Measurements from ENCODE around the gene UBE2QL1. TPM values are rescaled to one million over a fixed set of nuclear protein-coding genes. Genes with fewer than 3 reads are reported as not detected.

Gene UBE2QL1
- total and polyA plus RNA-seq, 4 donors, result 9.3 to 60.1 (median 42.3) TPM

- 49% methylated on average over 21 of the region's 32 CpGs for WGBS (ENCODE audit: insufficient coverage)
- no peaks in the 10 kb centered on the region for H3K27me3 ChIP-seq (ENCODE audit: control insufficient read depth, insufficient read depth, low read length)
- no peak overlapping the region for H3K27ac ChIP-seq (ENCODE audit: low read depth, low read length)
- peaks cover 12% of the 10 kb centered on the region for H3K36me3 ChIP-seq (ENCODE audit: control insufficient read depth, insufficient read depth, low read length)
- H3K4me3 ChIP-seq (ENCODE audit: low read depth, low read length), result no peak overlapping the region
- H3K4me1 ChIP-seq (ENCODE audit: control insufficient read depth, insufficient read depth, low read length), result peaks cover 30% of the 10 kb centered on the region
- H3K9me3 ChIP-seq (ENCODE audit: control insufficient read depth, insufficient read depth, low read length), result no peaks in the 10 kb centered on the region
- peak in 1 of 6 donors; percentile 25 for DNase-seq (ENCODE audit: low read depth in 4 of 6, low spot score in 6 of 6)
These were observed 42.7 kb downstream of the UBE2QL1 start for GRCh38 chr5:6491196-6491918.

GRCh38 chr5:6491919-6492290 is 43.2 kb downstream of the UBE2QL1 start:
- H3K9me3 ChIP-seq (ENCODE audit: control insufficient read depth, insufficient read depth, low read length), result no peaks in the 10 kb centered on the region
- no peaks in the 10 kb centered on the region for H3K27me3 ChIP-seq (ENCODE audit: control insufficient read depth, insufficient read depth, low read length)
- H3K36me3 ChIP-seq (ENCODE audit: control insufficient read depth, insufficient read depth, low read length), result peaks cover 12% of the 10 kb centered on the region
- H3K4me1 ChIP-seq (ENCODE audit: control insufficient read depth, insufficient read depth, low read length), result peaks cover 27% of the 10 kb centered on the region
- WGBS (ENCODE audit: insufficient coverage), result 82% methylated on average over 12 of the region's 13 CpGs
- DNase-seq (ENCODE audit: low read depth in 4 of 6, low spot score in 6 of 6), result no peak
- no peak overlapping the region for H3K4me3 ChIP-seq (ENCODE audit: low read depth, low read length)
- H3K27ac ChIP-seq (ENCODE audit: low read depth, low read length), result no peak overlapping the region

- Histone ChIP-seq H3K4me1 (ENCODE audit: control insufficient read depth, insufficient read depth, low read length) (peaks cover 21% of the 10 kb centered on the region), H3K36me3 (ENCODE audit: control insufficient read depth, insufficient read depth, low read length) (peaks cover 12% of the 10 kb centered on the region), H3K4me3 (ENCODE audit: low read depth, low read length) (no peak overlapping the region), H3K27me3 (ENCODE audit: control insufficient read depth, insufficient read depth, low read length) (no peaks in the 10 kb centered on the region), H3K9me3 (ENCODE audit: control insufficient read depth, insufficient read depth, low read length) (no peaks in the 10 kb centered on the region), H3K27ac (ENCODE audit: low read depth, low read length) (no peak overlapping the region)
- 83% methylated on average over 4 of the region's 4 CpGs for WGBS (ENCODE audit: insufficient coverage)
- no peak for DNase-seq (ENCODE audit: low read depth in 4 of 6, low spot score in 6 of 6)
These were observed 44.3 kb downstream of the UBE2QL1 start for GRCh38 chr5:6492934-6493333.

- Histone ChIP-seq H3K9me3 (ENCODE audit: control insufficient read depth, insufficient read depth, low read length) (no peaks in the 10 kb centered on the region), H3K27me3 (ENCODE audit: control insufficient read depth, insufficient read depth, low read length) (no peaks in the 10 kb centered on the region), H3K36me3 (ENCODE audit: control insufficient read depth, insufficient read depth, low read length) (peaks cover 12% of the 10 kb centered on the region), H3K4me1 (ENCODE audit: control insufficient read depth, insufficient read depth, low read length) (peaks cover 16% of the 10 kb centered on the region), H3K27ac (ENCODE audit: low read depth, low read length) (no peak overlapping the region), H3K4me3 (ENCODE audit: low read depth, low read length) (no peak overlapping the region)
- DNase-seq (ENCODE audit: low read depth in 4 of 6, low spot score in 6 of 6), result no peak
- WGBS (ENCODE audit: insufficient coverage), result 98% methylated on average over 6 of the region's 9 CpGs
These were observed 45.2 kb downstream of the UBE2QL1 start for GRCh38 chr5:6493681-6494454.

- H3K4me3 ChIP-seq (ENCODE audit: low read depth, low read length), result no peak overlapping the region
- WGBS (ENCODE audit: insufficient coverage), result 77% methylated on average over 3 of the region's 5 CpGs
- peaks cover 11% of the 10 kb centered on the region for H3K4me1 ChIP-seq (ENCODE audit: control insufficient read depth, insufficient read depth, low read length)
These were observed 46.3 kb downstream of the UBE2QL1 start for GRCh38 chr5:6494939-6495338.

GRCh38 chr5:6495433-6496206 is 47.0 kb downstream of the UBE2QL1 start:
- H3K4me3 ChIP-seq (ENCODE audit: low read depth, low read length), result no peak overlapping the region
- no peaks in the 10 kb centered on the region for H3K9me3 ChIP-seq (ENCODE audit: control insufficient read depth, insufficient read depth, low read length)
- peaks cover 7% of the 10 kb centered on the region for H3K4me1 ChIP-seq (ENCODE audit: control insufficient read depth, insufficient read depth, low read length)
- H3K27ac ChIP-seq (ENCODE audit: low read depth, low read length), result no peak overlapping the region
- DNase-seq (ENCODE audit: low read depth in 4 of 6, low spot score in 6 of 6), result peak in 1 of 6 donors; percentile 27
- H3K36me3 ChIP-seq (ENCODE audit: control insufficient read depth, insufficient read depth, low read length), result peaks cover 12% of the 10 kb centered on the region
- WGBS (ENCODE audit: insufficient coverage), result 81% methylated on average over 4 of the region's 8 CpGs
- no peaks in the 10 kb centered on the region for H3K27me3 ChIP-seq (ENCODE audit: control insufficient read depth, insufficient read depth, low read length)

More at GRCh38 chr5:6494939-6495338, 46.3 kb downstream of the UBE2QL1 start:
- Histone ChIP-seq H3K27ac (ENCODE audit: low read depth, low read length) (no peak overlapping the region), H3K9me3 (ENCODE audit: control insufficient read depth, insufficient read depth, low read length) (no peaks in the 10 kb centered on the region), H3K27me3 (ENCODE audit: control insufficient read depth, insufficient read depth, low read length) (no peaks in the 10 kb centered on the region), H3K36me3 (ENCODE audit: control insufficient read depth, insufficient read depth, low read length) (peaks cover 12% of the 10 kb centered on the region)
- no peak for DNase-seq (ENCODE audit: low read depth in 4 of 6, low spot score in 6 of 6)

GRCh38 chr5:6496207-6496584 is 47.5 kb downstream of the UBE2QL1 start:
- H3K27me3 ChIP-seq (ENCODE audit: control insufficient read depth, insufficient read depth, low read length), result no peaks in the 10 kb centered on the region
- 88% methylated on average over 4 of the region's 5 CpGs for WGBS (ENCODE audit: insufficient coverage)

GRCh38 chr5:6496636-6497035 is 48.0 kb downstream of the UBE2QL1 start:
- WGBS (ENCODE audit: insufficient coverage), result 86% methylated on average over 4 of the region's 6 CpGs
- H3K9me3 ChIP-seq (ENCODE audit: control insufficient read depth, insufficient read depth, low read length), result no peaks in the 10 kb centered on the region
- DNase-seq (ENCODE audit: low read depth in 4 of 6, low spot score in 6 of 6), result no peak
- peaks cover 9% of the 10 kb centered on the region for H3K36me3 ChIP-seq (ENCODE audit: control insufficient read depth, insufficient read depth, low read length)
- H3K4me1 ChIP-seq (ENCODE audit: control insufficient read depth, insufficient read depth, low read length), result no peaks in the 10 kb centered on the region
- no peak overlapping the region for H3K4me3 ChIP-seq (ENCODE audit: low read depth, low read length)
- H3K27ac ChIP-seq (ENCODE audit: low read depth, low read length), result no peak overlapping the region
- no peaks in the 10 kb centered on the region for H3K27me3 ChIP-seq (ENCODE audit: control insufficient read depth, insufficient read depth, low read length)

More at GRCh38 chr5:6496207-6496584, 47.5 kb downstream of the UBE2QL1 start:
- H3K36me3 ChIP-seq (ENCODE audit: control insufficient read depth, insufficient read depth, low read length), result peaks cover 12% of the 10 kb centered on the region
- peaks cover 2% of the 10 kb centered on the region for H3K4me1 ChIP-seq (ENCODE audit: control insufficient read depth, insufficient read depth, low read length)
- no peak overlapping the region for H3K4me3 ChIP-seq (ENCODE audit: low read depth, low read length)
- no peaks in the 10 kb centered on the region for H3K9me3 ChIP-seq (ENCODE audit: control insufficient read depth, insufficient read depth, low read length)
- no peak overlapping the region for H3K27ac ChIP-seq (ENCODE audit: low read depth, low read length)
- DNase-seq (ENCODE audit: low read depth in 4 of 6, low spot score in 6 of 6), result no peak

- H3K27me3 ChIP-seq (ENCODE audit: control insufficient read depth, insufficient read depth, low read length), result no peaks in the 10 kb centered on the region
- H3K4me3 ChIP-seq (ENCODE audit: low read depth, low read length), result no peak overlapping the region
- DNase-seq (ENCODE audit: low read depth in 4 of 6, low spot score in 6 of 6), result no peak
- no peaks in the 10 kb centered on the region for H3K4me1 ChIP-seq (ENCODE audit: control insufficient read depth, insufficient read depth, low read length)
- peaks cover 8% of the 10 kb centered on the region for H3K36me3 ChIP-seq (ENCODE audit: control insufficient read depth, insufficient read depth, low read length)
- no CpG with 5 or more reads among the region's 1 CpG for WGBS (ENCODE audit: insufficient coverage)
- H3K27ac ChIP-seq (ENCODE audit: low read depth, low read length), result no peak overlapping the region
- H3K9me3 ChIP-seq (ENCODE audit: control insufficient read depth, insufficient read depth, low read length), result no peaks in the 10 kb centered on the region
These were observed 48.6 kb downstream of the UBE2QL1 start for GRCh38 chr5:6497262-6497661.
